ENCODE measurements around the gene PPARA. TPM values are rescaled to one million over a fixed set of nuclear protein-coding genes. Genes with fewer than 3 reads are reported as not detected.

The PPARA gene
- total and polyA plus RNA-seq, 9 of the 15 experiments (the other 6 are each of a cell fraction or from before 2014, with no cell fraction given) = 0.64 to 5.3 (median 3.5) TPM

DNA sequence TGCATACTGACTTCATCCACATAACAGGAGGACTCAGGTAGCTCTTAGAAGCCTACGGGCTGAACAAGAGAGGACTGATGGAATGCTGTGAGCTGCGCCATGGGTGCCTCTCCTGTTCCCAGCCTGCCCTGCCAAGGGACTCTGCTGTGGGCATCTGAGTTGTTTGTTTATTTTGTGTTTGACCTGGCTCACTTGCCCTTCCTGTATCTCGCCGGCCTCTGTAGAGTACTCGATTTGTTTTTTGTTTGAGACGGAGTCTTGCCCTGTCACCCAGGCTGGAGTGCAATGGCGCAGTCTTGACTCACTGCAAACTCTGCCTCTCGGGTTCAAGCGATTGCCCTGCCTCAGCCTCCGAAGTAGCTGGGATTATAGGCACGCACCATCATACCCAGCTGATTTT lies 119.2 kb downstream of the PPARA start (continued):
- TF ChIP-seq CHD4 (IDR thresholded peaks at IDR 0.05; ENCODE audit: insufficient read depth, insufficient replicate concordance, low read depth, low read length, poor library complexity, severe bottlenecking) = no peak
- TF ChIP-seq SNRNP70 (optimal IDR thresholded peaks at IDR 0.05; ENCODE audit: low read depth, low read length) = no peak

DNA sequence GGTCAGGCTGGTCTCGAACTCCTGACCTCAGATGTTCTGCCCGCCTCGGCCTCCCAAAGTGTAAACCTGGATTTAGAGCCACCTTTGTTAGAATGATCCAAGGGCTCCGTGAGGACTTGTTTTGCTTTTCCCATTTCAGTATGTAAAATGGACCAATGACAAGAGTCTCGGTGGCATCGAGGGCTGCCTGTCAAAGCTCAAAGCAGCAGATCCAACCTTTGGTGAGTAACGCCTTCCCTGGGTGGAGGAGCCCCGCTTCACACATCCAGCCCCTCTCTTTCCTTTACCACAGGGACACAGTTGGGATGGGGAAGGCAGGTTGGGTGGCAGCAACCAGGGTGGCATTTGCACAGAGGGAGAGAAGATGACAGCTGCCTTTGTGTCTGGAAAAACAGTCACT lies 121.9 kb downstream of the PPARA start:
- intact Hi-C loops (cut with micrococcal nuclease) (no loop called here), in situ Hi-C loops (cut with MboI) (no loop called here)
- H3K4me3 ChIP-seq = no peak overlapping the region
- H3K27ac ChIP-seq (ENCODE audit: extremely low read depth, low read depth, low read length) = no peak overlapping the region
- CTCF ChIA-PET (ENCODE audit: low intra/inter-chr PET ratio) = no interaction called here
- peaks cover 0 to 24% of the 10 kb centered on the region in 2 experiments; a peak in 4 of 5 replicates for H3K4me1 ChIP-seq (replicated peaks in 1 of 2; ENCODE audit: control insufficient read depth in 2 of 2, insufficient read depth in 2 of 2, low read length in 2 of 2)
- no peak overlapping the region for H3K4me2 ChIP-seq (ENCODE audit: insufficient read depth, low read length)
- FAIRE-seq (no peak), ATAC-seq (no peak), DNase-seq (ENCODE audit: extremely low read depth in 1 of 4, low spot score in 3 of 4) (no peak)
- H3K9me1 ChIP-seq (ENCODE audit: control insufficient read depth, insufficient read depth, low read length) = peaks cover 2% of the 10 kb centered on the region
- peaks cover 49% of the 10 kb centered on the region; the same call in 2 of the 3 replicates for H3K36me3 ChIP-seq (ENCODE audit: control insufficient read depth, insufficient read depth, low read length)
- 91% methylated on average over 8 of the region's 8 CpGs for WGBS (ENCODE audit: insufficient coverage, low coverage, missing lambda C conversion rate)
- POLR2A ChIA-PET = interaction anchor here (0.6 to 0.7 kb wide), 2 partner anchors 21 to 152 kb away, joined by 3 read pairs; no protein-coding TSS in a partner anchor
- H4K20me1 ChIP-seq (replicated peaks; ENCODE audit: control insufficient read depth, insufficient read depth, low read length) = no peaks in the 10 kb centered on the region
- no peak overlapping the region for H3K9ac ChIP-seq (ENCODE audit: insufficient read depth in 1 of 2, low read depth in 2 of 2, low read length in 2 of 2)
- peaks cover 17% of the 10 kb centered on the region for H3K79me2 ChIP-seq (ENCODE audit: control insufficient read depth, insufficient read depth, low read length)
- TF ChIP-seq CHAMP1 (IDR thresholded peaks at IDR 0.05) = no peak
- TF ChIP-seq PRMT5 (CRISPR knock-in tag; IDR thresholded peaks at IDR 0.05) = no peak
- no peak overlapping the region for H2AFZ ChIP-seq (ENCODE audit: low read depth, low read length)
- no TSS peak for BruUV-seq (replicated peaks)
- H3K9me3 ChIP-seq (replicated peaks; ENCODE audit: control insufficient read depth, insufficient read depth, low read depth, low read length) = no peaks in the 10 kb centered on the region
- no peaks in the 10 kb centered on the region for H3K27me3 ChIP-seq (ENCODE audit: control insufficient read depth in 2 of 2, insufficient read depth in 2 of 2, low read length in 2 of 2)

Data from K562 (cell line).